Right lobe of liver (tissue), 6 donors: ENCODE measurements around the gene ATP10A. TPM values are rescaled to one million over a fixed set of nuclear protein-coding genes. Genes with fewer than 3 reads are reported as not detected.

ENCODE experiments used
- ATAC-seq, 4 donors: fragments of 200-7000 bp; cut with Tn5 transposase; one replicate each; pipeline ENCODE4 v1.9.1; 2020; ENCODE audit warnings: mild to moderate bottlenecking in 4 of 4, moderate library complexity in 4 of 4
- DNase-seq, 3 donors: peaks; one replicate each; pipeline ENCODE4 v3.0.0-alpha.2; 2020
- H3K27ac ChIP-seq, 3 donors: fragments of 200-600 bp; one replicate each; pipeline ENCODE4 v1.8.0; 2022
- H3K27me3 ChIP-seq, 2 donors: fragments of 200-600 bp; one replicate each; pipeline ENCODE4 v1.8.0; 2022
- H3K36me3 ChIP-seq, 4 donors: fragments of 200-600 bp; sonication (generic) in 1 of 4; one replicate each; pipeline versions ENCODE4 v1.5.1 to v1.8.0; 2017 to 2022; ENCODE audit warnings: control low read depth in 1 of 4
- H3K4me1 ChIP-seq, 4 donors: fragments of 200-600 bp; sonication (generic) in 1 of 4; one replicate each; pipeline versions ENCODE4 v1.5.1 to v1.8.0; 2017 to 2022; ENCODE audit warnings: control low read depth in 1 of 4
- H3K4me3 ChIP-seq, 3 donors: fragments of 200-600 bp; one replicate each; pipeline ENCODE4 v1.8.0; 2022
- H3K9me3 ChIP-seq, 4 donors: fragments of 200-600 bp; sonication (generic) in 1 of 4; one replicate each; pipeline versions ENCODE4 v1.5.1 to v1.8.0; 2017 to 2022; ENCODE audit warnings: control low read depth in 1 of 4
- CTCF ChIP-seq, 4 donors: fragments of 200-600 bp in 3 of 4; fragments of 450-650 bp in 1 of 4; IDR thresholded peaks; one replicate each; pipeline versions ENCODE4 v1.5.1 to v1.8.0; 2016 to 2022; ENCODE audit warnings: antibody characterized with exemption in 4 of 4, mild to moderate bottlenecking in 2 of 4
- POLR2A ChIP-seq: fragments of 450-650 bp; IDR thresholded peaks from one replicate; pipeline ENCODE4 v1.6.1; 2017; ENCODE audit warnings: antibody characterized with exemption, mild to moderate bottlenecking
- WGBS: methylation state at CpG from one replicate; pipeline ENCODE4 v1.1.6; 2018; ENCODE audit warnings: low coverage, low lambda C conversion rate; ENCODE audit not compliant: insufficient coverage; ENCODE audit errors: missing lambda C conversion rate; 5-methylcytosine and 5-hydroxymethylcytosine counted together
- intact Hi-C, 2 donors: fragments of 100-400 bp; cut with DNase I; formaldehyde crosslinking; loops; one replicate each; pipeline versions ENCODE4 v1.11.2 to v1.14.1; 2022
- total RNA-seq, 6 experiments: library from RNA; depleted of rRNA in 2 of 6; stranded (reverse); fragments of >200 nt in 2 of 6; fragmentation: NEBNext Ultra II Directional in 3 of 6; extraction: Animal tissue kit (Norgen Biotek cat#: 25700) in 3 of 6; gene quantifications; one replicate each; pipeline versions ENCODE4 v1.1.0 to v1.2.4, GENCODE V29; 2016 to 2023
- donor health status: DM: no; HTN: yes; CAD: no.
- donor health status: DM: no; HTN: no; CAD: no.
- donor health status: DM: no; HTN: no; CAD: no.
- donor health status: DM: no; HTN: yes; CAD: no.
- donor health status: DM: no; HTN: yes; CAD: no.

Gene ATP10A
- total RNA-seq, 6 experiments from 2014 or later, result 0.15 to 1.00 (median 0.34) TPM

DNA sequence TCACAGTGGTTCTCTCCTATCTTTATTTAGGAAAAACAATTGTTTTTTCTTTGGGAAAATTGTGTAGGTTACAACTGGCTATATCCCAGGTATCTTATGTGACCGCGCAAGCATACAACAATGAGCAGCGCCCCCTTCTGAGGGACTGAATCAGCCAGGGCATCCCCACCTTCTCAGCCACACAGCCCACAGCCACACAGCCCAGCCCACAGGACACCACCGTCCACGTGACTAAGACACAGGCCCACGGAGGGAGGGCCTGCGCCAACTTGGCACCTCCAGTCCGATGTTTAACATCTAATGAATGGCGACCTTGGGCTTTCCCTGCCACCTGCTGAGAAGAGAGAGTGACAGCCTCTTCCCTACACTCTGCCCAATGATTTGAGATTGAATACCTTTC lies 68.1 kb downstream of the ATP10A start:
- DNase-seq (no peak), ATAC-seq (no peak)
- intact Hi-C loops, result no loop called here
- H3K36me3 ChIP-seq, result no peaks in the 10 kb centered on the region
- no peak for TF ChIP-seq POLR2A
- TF ChIP-seq CTCF (IDR thresholded peaks at IDR 0.05), result no peak
- H3K4me1 ChIP-seq, result no peaks in the 10 kb centered on the region
- no peaks in the 10 kb centered on the region for H3K9me3 ChIP-seq
- no peaks in the 10 kb centered on the region for H3K27me3 ChIP-seq
- no peak overlapping the region for H3K27ac ChIP-seq
- WGBS, result 73% methylated on average over 4 of the region's 9 CpGs
- no peak overlapping the region for H3K4me3 ChIP-seq

GRCh38 chr15:25793354-25794050 lies 69.6 kb downstream of the ATP10A start:
- ATAC-seq (peak; percentile 48 to 73 (median 66)), DNase-seq (peak in 1 of 3 donors; percentile 40)
- Histone ChIP-seq H3K4me1 (no peaks in the 10 kb centered on the region), H3K9me3 (no peaks in the 10 kb centered on the region), H3K27ac (no peak overlapping the region), H3K4me3 (no peak overlapping the region), H3K27me3 (no peaks in the 10 kb centered on the region), H3K36me3 (no peaks in the 10 kb centered on the region)
- TF ChIP-seq POLR2A (no peak), CTCF (IDR thresholded peaks at IDR 0.05) (no peak)
- intact Hi-C loops, result no loop called here
- WGBS, result 53% methylated on average over 4 of the region's 6 CpGs

DNA sequence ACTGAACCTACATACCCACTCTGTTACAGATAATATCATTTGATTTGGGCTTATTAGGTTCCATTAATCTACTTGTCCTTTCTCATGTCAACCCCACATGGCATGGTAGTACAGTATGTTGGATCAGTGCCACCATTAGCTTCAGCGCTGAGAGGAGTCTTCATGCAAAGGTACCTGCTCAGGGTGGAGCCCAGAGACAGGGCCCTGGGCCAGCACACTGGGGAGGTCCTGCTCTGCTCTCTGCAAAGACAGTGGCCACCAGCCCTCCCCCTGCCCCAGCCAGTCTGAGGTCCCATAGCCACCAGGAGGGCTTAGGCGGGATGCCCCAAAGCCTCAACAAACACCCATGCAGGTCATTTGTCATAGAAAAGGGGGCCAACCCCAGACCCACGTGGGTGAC lies 71.0 kb downstream of the ATP10A start:
- intact Hi-C loops, result no loop called here
- Histone ChIP-seq H3K36me3 (no peaks in the 10 kb centered on the region), H3K27ac (no peak overlapping the region), H3K4me3 (no peak overlapping the region), H3K4me1 (no peaks in the 10 kb centered on the region), H3K27me3 (no peaks in the 10 kb centered on the region), H3K9me3 (no peaks in the 10 kb centered on the region)
- TF ChIP-seq CTCF (IDR thresholded peaks at IDR 0.05) (no peak), POLR2A (no peak)
- WGBS, result 100% methylated on average over 1 of the region's 3 CpGs
- DNase-seq (peak in 1 of 3 donors; percentile 38), ATAC-seq (no peak)

GRCh38 chr15:25790000-25790660 lies 73.0 kb downstream of the ATP10A start:
- Histone ChIP-seq H3K4me3 (no peak overlapping the region), H3K4me1 (no peaks in the 10 kb centered on the region), H3K27ac (no peak overlapping the region), H3K27me3 (no peaks in the 10 kb centered on the region), H3K36me3 (no peaks in the 10 kb centered on the region), H3K9me3 (no peaks in the 10 kb centered on the region)
- WGBS, result 50% methylated on average over 7 of the region's 7 CpGs
- TF ChIP-seq POLR2A (no peak), CTCF (IDR thresholded peaks at IDR 0.05) (no peak)
- intact Hi-C loops, result no loop called here
- ATAC-seq, result peak in 1 of 4 donors; percentile 43
- no peak for DNase-seq
